HG03432 (cell line): ENCODE measurements around the gene DIP2A.

Source experiments
- ATAC-seq: cut with Tn5 transposase; IDR thresholded peaks from one replicate; pipeline ENCODE4 v1.9.1; 2021; ENCODE audit warnings: mild to moderate bottlenecking, moderate library complexity; ENCODE audit not compliant: unreplicated experiment

Gene DIP2A

DNA sequence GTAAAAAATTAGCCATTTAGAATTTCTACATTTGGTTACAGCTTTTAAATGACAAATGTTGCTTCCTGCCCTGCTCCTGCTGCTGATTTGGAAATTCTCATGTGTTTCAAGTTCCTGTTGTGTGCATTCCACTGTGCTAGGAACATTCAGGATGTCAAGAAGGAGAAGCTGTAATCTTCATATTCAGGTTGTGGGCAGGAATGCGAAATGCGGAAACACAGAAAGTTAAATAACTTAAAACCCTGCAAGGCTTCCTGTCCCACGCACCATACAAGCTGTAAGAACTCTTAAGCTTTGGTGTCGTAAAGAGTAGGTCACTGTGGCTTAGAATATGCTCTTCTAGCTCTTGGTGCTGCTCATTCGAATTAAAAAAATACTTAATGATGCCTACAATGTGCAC, 93.6 kb downstream of the DIP2A start:
- ATAC-seq: no peak

GRCh38 chr21:46552865-46553379, 94.2 kb downstream of the DIP2A start:
- no peak for ATAC-seq

GRCh38 chr21:46553993-46554392, 95.3 kb downstream of the DIP2A start:
- ATAC-seq: no peak

DNA sequence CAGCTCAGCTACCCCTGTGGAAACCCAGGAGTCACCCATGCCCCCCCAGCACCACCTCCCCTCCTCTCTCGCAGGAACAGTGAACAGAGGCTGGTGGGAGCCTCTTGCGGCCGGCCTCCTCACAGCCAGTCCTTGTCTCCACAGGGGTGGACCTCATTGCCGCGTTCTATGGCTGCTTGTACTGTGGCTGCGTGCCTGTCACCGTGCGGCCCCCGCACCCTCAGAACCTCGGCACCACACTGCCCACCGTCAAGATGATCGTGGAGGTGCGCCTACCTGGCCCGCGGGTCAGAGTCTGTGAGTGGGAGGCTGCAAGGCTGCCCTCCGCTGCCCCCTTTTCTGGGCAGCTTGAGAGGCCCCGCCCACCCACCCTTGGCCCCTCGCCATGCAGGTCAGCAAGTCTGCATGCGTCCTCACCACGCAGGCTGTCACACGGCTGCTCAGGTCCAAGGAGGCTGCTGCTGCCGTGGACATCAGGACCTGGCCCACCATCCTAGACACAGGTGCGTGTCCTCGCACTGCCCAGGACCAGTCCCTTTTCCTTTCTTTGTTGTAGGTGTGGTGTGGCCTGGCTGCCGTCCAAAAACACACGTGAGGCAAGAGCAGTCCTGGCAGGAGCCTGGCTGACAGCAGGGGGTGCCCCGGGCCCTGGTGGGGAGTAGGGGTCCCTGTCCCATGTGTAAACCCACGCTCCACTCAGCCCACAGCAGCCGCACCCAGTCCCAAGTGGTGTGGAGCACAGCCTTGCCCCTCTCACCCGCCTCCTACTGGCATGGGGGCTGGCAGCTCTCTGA, 95.9 kb downstream of the DIP2A start:
- no peak for ATAC-seq

DNA sequence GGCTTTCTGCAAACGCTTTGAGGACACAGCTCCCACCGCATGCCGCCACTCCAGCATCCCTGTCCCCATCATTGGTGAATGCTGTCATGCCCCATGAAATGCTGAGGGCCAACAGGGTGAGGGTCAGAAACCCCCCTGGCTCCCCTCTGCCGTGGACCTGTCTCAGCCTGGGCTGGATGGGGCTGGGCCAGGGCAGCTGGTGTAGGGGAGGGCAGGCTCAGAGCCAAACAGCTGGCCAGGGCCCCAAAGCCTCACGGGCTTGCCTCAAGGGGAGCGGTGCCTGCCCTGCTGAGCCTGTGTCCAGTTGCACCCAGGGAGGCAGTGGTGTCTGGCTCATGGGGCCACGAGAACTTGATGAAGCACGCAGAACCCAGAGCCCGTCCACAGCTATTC, 96.5 kb downstream of the DIP2A start:
- no peak for ATAC-seq

GRCh38 chr21:46555678-46556077, 97.0 kb downstream of the DIP2A start:
- no peak for ATAC-seq

DNA sequence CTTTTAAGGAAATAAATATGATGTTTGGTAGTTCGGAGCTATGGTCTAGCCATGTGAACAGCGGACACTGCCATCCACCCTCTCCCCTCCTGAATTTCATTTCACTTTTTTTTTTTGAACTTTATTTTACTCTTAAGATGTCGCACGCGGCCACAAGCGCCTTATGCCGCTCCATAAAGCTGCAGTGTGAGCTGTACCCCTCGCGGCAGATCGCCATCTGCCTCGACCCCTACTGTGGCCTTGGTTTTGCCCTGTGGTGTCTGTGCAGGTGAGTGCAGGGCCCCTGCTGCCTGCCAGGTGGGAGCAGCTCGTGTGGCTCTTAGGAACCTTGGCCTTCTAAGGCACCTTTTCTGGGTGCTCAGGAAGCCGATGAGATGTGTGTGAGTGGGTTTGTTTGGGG, 98.1 kb downstream of the DIP2A start:
- no peak for ATAC-seq

DNA sequence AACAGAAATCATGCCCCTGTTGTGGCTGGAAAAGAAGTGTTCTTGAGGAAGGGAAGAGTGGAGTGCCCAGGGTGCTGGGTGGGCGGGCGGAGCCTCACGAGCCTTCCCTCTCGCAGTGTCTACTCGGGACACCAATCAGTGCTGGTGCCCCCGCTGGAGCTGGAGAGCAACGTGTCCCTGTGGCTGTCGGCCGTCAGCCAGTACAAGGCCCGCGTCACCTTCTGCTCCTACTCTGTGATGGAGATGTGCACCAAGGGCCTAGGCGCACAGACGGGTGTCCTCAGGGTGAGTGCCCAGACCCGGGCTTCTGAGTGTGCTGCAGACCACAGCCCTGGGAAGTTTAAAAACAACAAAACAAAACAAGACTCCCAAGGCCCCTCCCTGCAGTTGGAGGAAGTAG, 98.8 kb downstream of the DIP2A start:
- ATAC-seq: no peak

DNA sequence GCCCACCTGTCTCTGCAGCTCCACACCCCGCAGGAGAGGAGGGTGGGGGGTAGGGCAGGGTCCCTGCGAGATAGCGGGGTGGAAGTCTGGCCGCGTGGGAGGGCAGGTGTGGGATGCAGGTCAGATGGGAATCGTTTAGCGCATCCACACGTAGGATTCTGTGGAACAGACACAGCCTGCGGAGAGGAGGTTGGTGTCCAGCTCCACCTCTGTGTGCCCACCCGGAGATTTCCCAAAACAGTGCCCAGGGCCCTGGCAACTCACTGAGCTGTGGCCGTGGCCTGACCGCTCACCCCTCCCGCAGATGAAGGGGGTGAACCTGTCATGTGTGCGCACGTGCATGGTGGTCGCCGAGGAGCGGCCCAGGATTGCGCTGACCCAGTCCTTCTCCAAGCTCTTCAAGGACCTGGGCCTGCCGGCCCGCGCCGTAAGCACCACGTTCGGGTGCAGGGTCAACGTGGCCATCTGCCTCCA, 99.3 kb downstream of the DIP2A start:
- ATAC-seq: no peak

DNA sequence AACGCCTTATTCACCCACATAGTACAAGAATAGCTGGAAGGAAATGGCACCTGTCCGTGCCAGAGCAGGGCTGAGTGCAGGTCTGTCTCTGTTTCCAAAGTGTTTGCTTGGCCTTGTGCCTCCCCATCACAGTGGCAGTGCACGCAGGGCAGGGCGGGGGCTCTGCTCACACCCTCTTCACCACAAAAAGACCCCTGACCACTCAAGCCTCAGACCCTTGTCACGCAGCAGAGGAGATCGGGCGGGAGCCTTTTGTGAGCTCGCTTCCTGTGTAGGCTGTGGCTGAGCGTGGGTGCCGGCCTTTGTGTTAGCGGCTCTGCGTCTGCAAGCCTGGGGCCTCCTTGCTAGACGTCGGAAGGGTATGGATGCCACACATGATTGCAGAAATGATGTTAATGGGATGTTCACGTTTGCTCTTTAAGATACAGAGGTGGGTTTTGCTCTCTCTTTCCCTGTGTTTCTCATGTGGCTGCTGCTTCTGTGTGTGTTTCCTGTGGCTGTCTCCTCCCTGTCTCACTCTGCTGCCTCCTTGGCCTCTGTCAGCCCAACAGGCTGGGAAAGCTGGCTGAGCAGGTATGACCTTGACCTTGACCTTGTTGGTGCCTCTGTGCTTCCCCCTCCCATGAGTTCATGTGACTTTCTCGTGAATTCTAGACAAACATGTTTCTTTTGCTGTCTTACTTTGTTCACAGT, 100.7 kb downstream of the DIP2A start:
- no peak for ATAC-seq

DNA sequence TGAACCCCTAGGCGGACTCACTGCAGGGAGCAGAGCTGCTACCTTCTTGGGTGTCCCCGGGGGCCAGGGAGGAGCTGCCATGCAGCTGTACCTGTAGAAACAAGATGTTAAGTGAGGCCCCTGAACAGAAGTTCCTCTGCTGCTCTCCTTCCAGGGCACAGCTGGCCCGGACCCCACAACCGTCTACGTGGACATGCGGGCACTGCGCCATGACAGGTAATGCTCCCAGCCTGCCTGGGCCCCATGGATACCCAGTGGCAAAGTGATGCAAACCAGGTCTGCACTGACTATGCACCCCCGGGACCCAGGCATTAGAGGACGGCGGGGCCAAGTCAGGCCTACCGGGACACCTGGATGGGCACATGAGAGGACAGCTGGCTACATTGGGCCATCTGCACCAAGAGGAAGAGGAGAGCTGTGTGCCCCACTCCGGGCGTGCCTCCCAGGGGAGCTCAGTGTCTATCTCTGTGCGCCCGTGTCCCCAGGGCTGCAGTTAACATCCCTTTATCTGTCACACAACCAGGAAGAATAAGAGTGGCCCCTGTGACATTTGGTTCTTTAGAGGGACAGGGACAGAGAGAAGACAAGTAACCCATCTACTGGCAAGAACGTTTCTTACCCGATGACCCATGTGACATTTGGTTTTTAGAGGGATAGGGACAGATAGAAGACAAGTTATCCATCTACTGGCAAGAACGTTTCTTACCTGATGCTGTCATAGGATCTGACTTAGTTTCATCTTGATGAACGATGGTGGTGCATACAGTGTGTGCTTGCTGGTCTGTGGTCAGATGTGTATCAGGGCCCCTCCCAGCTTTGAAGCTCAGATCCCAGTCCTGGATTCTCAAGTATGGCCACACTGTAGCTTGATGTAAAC, 102.1 kb downstream of the DIP2A start:
- no peak for ATAC-seq

- no peak for ATAC-seq
Observed at GRCh38 chr21:46561445-46562090, 102.9 kb downstream of the DIP2A start.

DNA sequence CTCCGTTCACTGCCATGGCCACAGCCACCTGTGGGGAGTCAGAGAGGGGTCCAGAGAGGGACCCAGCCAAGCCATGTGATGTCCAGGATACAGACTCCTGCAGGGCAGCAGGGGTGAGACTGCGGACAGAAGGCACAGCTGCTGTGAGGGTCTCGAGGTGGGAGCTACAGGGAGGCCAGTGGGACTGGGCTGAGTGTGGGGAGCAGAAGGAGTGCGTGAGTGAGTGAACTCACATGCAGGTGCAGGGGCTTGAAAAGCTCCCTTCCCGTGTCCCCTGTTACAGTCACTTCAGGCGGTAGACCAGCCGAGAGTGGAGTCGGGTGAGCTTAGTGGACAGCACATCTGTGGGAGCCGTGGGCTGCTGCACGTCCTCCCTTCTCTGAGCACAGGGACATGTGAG, 103.8 kb downstream of the DIP2A start:
- no peak for ATAC-seq

DNA sequence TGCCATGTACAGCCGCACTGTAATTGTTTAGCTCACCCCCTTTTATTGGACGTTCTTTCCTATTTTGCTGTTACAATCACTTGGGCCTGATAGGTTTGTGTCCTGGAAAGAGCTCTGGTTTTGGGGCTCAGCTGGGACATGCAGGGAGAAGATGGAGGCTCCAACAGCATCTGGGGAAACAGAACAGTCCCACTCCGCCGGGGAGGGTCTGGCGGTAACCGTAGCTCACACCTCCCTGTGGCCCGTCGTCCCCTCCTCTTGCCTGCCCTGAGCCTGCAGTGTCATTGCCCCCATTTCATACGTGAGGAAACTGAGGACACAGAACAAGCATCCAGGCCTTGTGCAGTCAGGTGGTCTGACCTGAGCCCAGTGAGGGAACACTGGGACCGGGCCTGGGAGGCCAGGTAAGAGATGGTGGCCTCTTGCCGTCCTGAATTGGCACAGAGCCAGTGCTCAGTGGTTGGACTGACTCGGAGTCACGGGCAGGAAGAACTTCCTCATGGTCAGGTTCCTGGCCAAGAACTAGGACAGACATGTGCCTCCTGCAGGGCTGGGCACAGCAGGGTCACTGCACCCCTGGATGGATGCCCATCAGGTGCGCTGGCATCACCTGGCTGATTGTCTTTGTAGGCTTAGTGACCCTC, 104.4 kb downstream of the DIP2A start:
- no peak for ATAC-seq

DNA sequence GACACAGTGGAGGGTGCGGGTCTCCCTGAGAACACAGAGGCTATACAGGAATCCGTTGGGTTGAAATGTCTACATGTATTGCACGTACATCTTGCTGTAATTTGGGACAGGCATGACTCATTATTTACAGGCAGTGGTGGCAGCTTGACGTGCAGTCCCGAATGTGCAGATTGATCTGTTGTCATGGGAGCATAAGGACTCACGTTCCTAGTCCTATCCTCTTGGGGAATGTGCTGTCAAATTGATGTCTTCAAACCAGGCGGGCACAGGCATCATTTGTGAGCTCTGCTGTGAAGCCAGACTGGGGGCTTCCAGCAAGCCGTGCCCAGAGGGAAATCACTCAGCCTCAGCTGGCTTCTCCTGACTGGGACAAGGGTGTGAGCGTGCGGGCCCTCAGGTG, 105.7 kb downstream of the DIP2A start:
- no peak for ATAC-seq

DNA sequence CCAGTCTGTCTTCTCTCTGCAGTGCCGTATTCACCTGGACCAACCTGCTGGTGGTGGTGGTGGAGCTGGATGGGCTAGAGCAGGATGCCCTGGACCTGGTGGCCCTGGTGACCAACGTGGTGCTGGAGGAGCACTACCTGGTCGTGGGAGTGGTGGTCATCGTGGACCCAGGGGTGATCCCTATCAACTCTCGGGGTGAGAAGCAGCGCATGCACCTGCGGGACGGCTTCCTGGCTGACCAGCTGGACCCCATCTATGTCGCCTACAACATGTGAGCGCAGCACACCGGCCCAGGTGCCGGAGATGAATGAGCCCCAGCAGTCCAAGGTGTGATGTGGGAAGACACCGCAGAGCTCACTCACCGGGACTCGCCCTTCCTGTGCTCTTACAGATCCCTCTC, 108.7 kb downstream of the DIP2A start:
- ATAC-seq: no peak

- no peak for ATAC-seq
Observed at GRCh38 chr21:46568562-46568961, 109.9 kb downstream of the DIP2A start.

DNA sequence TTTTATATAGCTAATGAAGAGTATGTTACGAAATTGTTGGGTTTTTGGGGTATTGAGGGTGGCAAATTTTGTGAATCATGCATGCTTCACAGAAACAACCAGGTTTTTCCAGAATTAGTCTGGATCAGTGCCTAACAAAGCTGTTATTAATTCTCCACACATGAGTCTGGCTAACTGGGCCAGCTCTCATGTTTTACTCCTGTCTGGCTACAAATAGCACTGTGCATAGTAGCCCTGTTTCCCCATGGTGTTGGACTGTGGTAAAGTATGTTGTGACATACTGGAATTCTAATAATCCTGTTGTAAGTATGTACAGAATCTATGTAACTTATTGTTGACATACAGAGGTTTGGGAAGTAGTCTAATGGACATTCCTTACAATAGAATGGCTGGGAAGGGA, 110.4 kb downstream of the DIP2A start:
- ATAC-seq: no peak

- no peak for ATAC-seq
Observed at GRCh38 chr21:46570119-46570518, 111.4 kb downstream of the DIP2A start.

GRCh38 chr21:46570631-46571030, 111.9 kb downstream of the DIP2A start:
- ATAC-seq: no peak
